D721Med (cell line): ENCODE data around the gene TM6SF1.

Source experiments
- DNase-seq: peaks from one replicate; pipeline ENCODE4 v3.0.0; 2011; ENCODE audit warnings: low spot score; ENCODE audit not compliant: insufficient read length
- FAIRE-seq: peaks from 2 replicates; lab custom pipeline; 2011; peaks lifted over from hg19 to GRCh38; lab: Jason Lieb, UNC
- CTCF ChIP-seq: IDR thresholded peaks from 2 replicates; pipeline ENCODE4 v1.5.1; 2012; ENCODE audit warnings: mild to moderate bottlenecking, control low read depth; ENCODE audit not compliant: insufficient read depth; ENCODE audit errors: missing control alignments

The TM6SF1 gene

GRCh38 chr15:83144771-83145170 lies 37.3 kb downstream of the TM6SF1 start:
- FAIRE-seq, result no peak
- TF ChIP-seq CTCF, result no peak
- no peak for DNase-seq

DNA sequence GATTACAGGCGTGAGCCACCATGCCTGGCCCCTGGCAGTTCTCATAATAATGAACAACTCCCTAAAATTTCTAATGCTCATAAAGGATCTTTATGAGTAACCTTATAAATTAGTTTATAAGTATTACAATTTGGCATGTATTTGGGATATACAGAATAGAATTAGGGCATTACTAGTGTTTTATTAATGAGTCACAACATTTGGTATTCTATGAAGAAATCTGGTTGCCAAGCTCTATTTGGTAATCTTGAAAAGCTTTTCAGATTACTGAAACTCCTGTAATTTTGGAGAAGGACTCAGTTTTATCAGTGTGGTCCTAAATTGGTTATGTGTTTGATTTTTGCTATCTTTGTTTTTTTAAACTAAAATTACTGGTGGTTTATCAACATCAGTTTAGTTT lies 45.8 kb downstream of the TM6SF1 start:
- DNase-seq (no peak), FAIRE-seq (no peak)
- no peak for TF ChIP-seq CTCF

DNA sequence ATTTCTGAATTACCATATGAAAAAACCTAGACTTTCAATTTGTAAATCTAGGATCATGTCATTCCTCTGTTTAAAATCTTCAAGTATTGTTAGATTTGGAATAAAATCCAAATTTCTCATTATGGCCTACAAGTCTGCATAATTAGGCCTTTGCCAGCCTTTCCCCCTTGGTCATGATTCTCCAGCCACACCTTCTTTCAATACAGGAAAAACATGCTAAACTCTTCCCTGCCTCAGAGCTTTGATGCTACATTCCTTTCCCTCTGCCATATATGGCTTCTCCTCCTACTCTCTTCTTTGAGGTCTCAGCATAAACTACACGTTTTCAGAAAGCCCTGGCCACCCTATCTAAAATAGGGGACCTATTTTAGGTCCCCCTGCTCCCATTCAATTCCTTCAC lies 48.5 kb downstream of the TM6SF1 start:
- FAIRE-seq, result no peak
- no peak for DNase-seq
- TF ChIP-seq CTCF, result no peak

- FAIRE-seq, result no peak
- no peak for DNase-seq
- TF ChIP-seq CTCF, result no peak
These were observed 50.9 kb downstream of the TM6SF1 start for GRCh38 chr15:83158393-83158792.

DNA sequence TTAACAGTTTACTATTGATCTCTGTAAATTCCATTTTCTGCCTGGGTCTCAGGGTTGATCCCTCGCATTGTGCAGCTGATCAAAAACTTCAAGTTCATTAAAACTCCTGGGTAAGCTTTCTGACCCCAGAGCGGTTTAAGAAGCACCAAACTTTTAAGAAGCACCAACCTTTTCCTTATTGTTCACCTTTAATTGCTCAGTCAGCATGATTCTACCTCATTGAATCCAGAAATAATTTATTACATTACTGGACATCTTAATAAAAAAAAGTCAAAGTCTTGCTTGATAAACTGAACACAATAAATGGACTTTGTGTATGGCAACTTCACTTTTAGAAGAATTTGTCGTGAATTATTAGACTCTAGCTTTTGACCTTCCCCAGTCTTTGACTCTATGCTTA lies 53.3 kb downstream of the TM6SF1 start:
- TF ChIP-seq CTCF, result no peak
- DNase-seq (no peak), FAIRE-seq (no peak)

- FAIRE-seq (no peak), DNase-seq (no peak)
- no peak for TF ChIP-seq CTCF
These were observed 55.6 kb downstream of the TM6SF1 start for GRCh38 chr15:83163032-83163431.

- FAIRE-seq, result no peak
- no peak for DNase-seq
- TF ChIP-seq CTCF, result no peak
These were observed 56.8 kb downstream of the TM6SF1 start for GRCh38 chr15:83164111-83164770.
